ENCODE results near the gene TIMM8B.
"Not testable (repeated sequence)": the region's sequence is repeated elsewhere in the genome, so short reads cannot be mapped to it uniquely, and the experiment has no call there.

Gene TIMM8B

GRCh38 chr11:112096194-112096593 lies 9.6 kb upstream of the TIMM8B start:
- Mint-ChIP-seq H3K4me3 (no peak overlapping the region), H3K4me1 (no peaks in the 10 kb centered on the region), H3K27me3 (ENCODE audit: low read depth) (no peaks in the 10 kb centered on the region), H3K36me3 (ENCODE audit: low read depth) (peaks cover 36% of the 10 kb centered on the region), H3K27ac (no peak overlapping the region), H3K9me3 (no peaks in the 10 kb centered on the region)
- TF ChIP-seq CTCF (IDR thresholded peaks at IDR 0.05; ENCODE audit: unreplicated experiment in 3 of 3) = no peak

GRCh38 chr11:112095302-112095701 lies 8.7 kb upstream of the TIMM8B start:
- not testable (repeated sequence) for H3K27ac Mint-ChIP-seq; H3K4me1 Mint-ChIP-seq; H3K4me3 Mint-ChIP-seq; H3K9me3 Mint-ChIP-seq; H3K27me3 Mint-ChIP-seq (ENCODE audit: low read depth)
- peaks cover 42% of the 10 kb centered on the region for H3K36me3 Mint-ChIP-seq (ENCODE audit: low read depth)

GRCh38 chr11:112087212-112087611 lies 656 bp upstream of the TIMM8B start:
- peak overlapping the region; percentile 92 to 100 (median 94) for H3K4me3 Mint-ChIP-seq
- H3K4me1 Mint-ChIP-seq = peaks cover 44% of the 10 kb centered on the region
- peak overlapping the region; percentile 70 to 94 (median 92) for H3K27ac Mint-ChIP-seq
- no peaks in the 10 kb centered on the region for H3K9me3 Mint-ChIP-seq
- no peaks in the 10 kb centered on the region for H3K27me3 Mint-ChIP-seq (ENCODE audit: low read depth)
- no peak for TF ChIP-seq CTCF (IDR thresholded peaks at IDR 0.05; ENCODE audit: unreplicated experiment in 3 of 3)
- peaks cover 82% of the 10 kb centered on the region for H3K36me3 Mint-ChIP-seq (ENCODE audit: low read depth)

GRCh38 chr11:112085822-112086421 lies 634 bp downstream of the TIMM8B start:
- H3K4me1 Mint-ChIP-seq = peaks cover 44% of the 10 kb centered on the region

GRCh38 chr11:112082729-112083128 lies 3.8 kb downstream of the TIMM8B start:
- no peak for TF ChIP-seq CTCF (IDR thresholded peaks at IDR 0.05; ENCODE audit: unreplicated experiment in 3 of 3)
- Mint-ChIP-seq H3K36me3 (ENCODE audit: low read depth) (peaks cover 76% of the 10 kb centered on the region), H3K4me3 (peak overlapping the region in 2 of 3 experiments; percentile 7 to 54), H3K9me3 (no peaks in the 10 kb centered on the region), H3K4me1 (peaks cover 26% of the 10 kb centered on the region), H3K27ac (no peak overlapping the region), H3K27me3 (ENCODE audit: low read depth) (no peaks in the 10 kb centered on the region)

More at GRCh38 chr11:112085822-112086421, 634 bp downstream of the TIMM8B start:
- Mint-ChIP-seq H3K36me3 (ENCODE audit: low read depth) (peaks cover 75% of the 10 kb centered on the region), H3K4me3 (peak overlapping the region; percentile 92 to 100 (median 94)), H3K9me3 (no peaks in the 10 kb centered on the region), H3K27ac (peak overlapping the region; percentile 70 to 94 (median 92)), H3K27me3 (ENCODE audit: low read depth) (no peaks in the 10 kb centered on the region)
- no peak for TF ChIP-seq CTCF (IDR thresholded peaks at IDR 0.05; ENCODE audit: unreplicated experiment in 3 of 3)

- H3K36me3 Mint-ChIP-seq (ENCODE audit: low read depth) = peaks cover 22% of the 10 kb centered on the region
- peak within 1 kb of the TSS; percentile 88 to 89 (median 89) for H3K4me3 Mint-ChIP-seq
- no peak for TF ChIP-seq CTCF (IDR thresholded peaks at IDR 0.05; ENCODE audit: unreplicated experiment in 3 of 3)
- H3K27me3 Mint-ChIP-seq (ENCODE audit: low read depth) = no peaks in the 10 kb centered on the region
- peaks cover 17% of the 10 kb centered on the region for H3K4me1 Mint-ChIP-seq
- peak within 1 kb of the TSS; percentile 91 to 97 (median 92) for H3K27ac Mint-ChIP-seq
- H3K9me3 Mint-ChIP-seq = no peaks in the 10 kb centered on the region
Observed at GRCh38 chr11:112073941-112074811, 12.4 kb downstream of the TIMM8B start, which contains the start of the genes NKAPD1 and PIH1D2. TSS of gene NKAPD1 (plus strand) at chr11:112074299. CDS start at chr11:112075575, 1,276 bp downstream. TSS of gene PIH1D2 (minus strand) at chr11:112074017. CDS start at chr11:112073174, 843 bp downstream.
